HG02798 (cell line): Measurements from ENCODE around the gene PSORS1C1.

ENCODE experiments used
- ATAC-seq: cut with Tn5 transposase; IDR thresholded peaks from one replicate; pipeline ENCODE4 v1.9.1; 2021; ENCODE audit warnings: mild to moderate bottlenecking; ENCODE audit not compliant: unreplicated experiment, poor library complexity

The PSORS1C1 gene

GRCh38 chr6:31094389-31094881 lies 20.2 kb upstream of the PSORS1C1 start:
- no peak for ATAC-seq

GRCh38 chr6:31096215-31096614 lies 18.4 kb upstream of the PSORS1C1 start:
- ATAC-seq: no peak

- ATAC-seq: no peak
Observed at GRCh38 chr6:31096656-31097055, 17.9 kb upstream of the PSORS1C1 start.

- no peak for ATAC-seq
Observed at GRCh38 chr6:31098449-31098938, 16.1 kb upstream of the PSORS1C1 start.

GRCh38 chr6:31103136-31103535 lies 11.5 kb upstream of the PSORS1C1 start:
- no peak for ATAC-seq

- no peak for ATAC-seq
Observed at GRCh38 chr6:31107052-31107451, 7.5 kb upstream of the PSORS1C1 start.

- no peak for ATAC-seq
Observed at GRCh38 chr6:31110825-31111582, 3.6 kb upstream of the PSORS1C1 start.

GRCh38 chr6:31111712-31112111 lies 2.9 kb upstream of the PSORS1C1 start:
- no peak for ATAC-seq

- no peak for ATAC-seq
Observed at GRCh38 chr6:31112478-31112877, 2.1 kb upstream of the PSORS1C1 start, which contains the start of gene C6orf15. C6orf15 (minus strand) TSS chr6:31112575; CDS start chr6:31112555, 20 bp downstream.

- no peak for ATAC-seq
Observed at GRCh38 chr6:31113861-31114540, 599 bp upstream of the PSORS1C1 start.

GRCh38 chr6:31114970-31115849 lies 610 bp downstream of the PSORS1C1 start:
- ATAC-seq: no peak

GRCh38 chr6:31115941-31116560 lies 1.5 kb downstream of the PSORS1C1 start:
- ATAC-seq: no peak

GRCh38 chr6:31116661-31117385 lies 2.2 kb downstream of the PSORS1C1 start:
- no peak for ATAC-seq

GRCh38 chr6:31118178-31118577 lies 3.6 kb downstream of the PSORS1C1 start:
- no peak for ATAC-seq

- ATAC-seq: no peak
Observed at GRCh38 chr6:31120151-31120915, 5.7 kb downstream of the PSORS1C1 start, which contains the start of gene CDSN. CDSN (minus strand) TSS chr6:31120446; CDS start chr6:31120419, 27 bp downstream.

GRCh38 chr6:31121131-31121790 lies 6.7 kb downstream of the PSORS1C1 start:
- ATAC-seq: no peak

GRCh38 chr6:31122791-31123706 lies 8.4 kb downstream of the PSORS1C1 start:
- no peak for ATAC-seq
